Cardiac fibroblast (primary cell): ENCODE results near the gene KCNH1.

Experiments used
- DNase-seq, 2 donors: peaks; one replicate each; pipeline versions ENCODE4 v3.0.0 to v3.0.0-alpha.2; 2010; ENCODE audit warnings: low read depth in 2 of 2
- H3K4me3 ChIP-seq, 2 donors: replicated peaks in 1 of 2; 1 replicate in 1 of 2; 2 replicates in 1 of 2; pipeline ENCODE4 v1.5.1; 2011; ENCODE audit warnings: low read depth in 2 of 2, low read length in 2 of 2, mild to moderate bottlenecking in 2 of 2, moderate library complexity in 1 of 2
- TF ChIP-seq, protein P1 (sequence below): IDR thresholded peaks from one replicate; pipeline ENCODE4 v1.5.1; 2011; ENCODE audit warnings: low read depth, mild to moderate bottlenecking, low read length, inconsistent platforms

KCNH1 gene

DNA sequence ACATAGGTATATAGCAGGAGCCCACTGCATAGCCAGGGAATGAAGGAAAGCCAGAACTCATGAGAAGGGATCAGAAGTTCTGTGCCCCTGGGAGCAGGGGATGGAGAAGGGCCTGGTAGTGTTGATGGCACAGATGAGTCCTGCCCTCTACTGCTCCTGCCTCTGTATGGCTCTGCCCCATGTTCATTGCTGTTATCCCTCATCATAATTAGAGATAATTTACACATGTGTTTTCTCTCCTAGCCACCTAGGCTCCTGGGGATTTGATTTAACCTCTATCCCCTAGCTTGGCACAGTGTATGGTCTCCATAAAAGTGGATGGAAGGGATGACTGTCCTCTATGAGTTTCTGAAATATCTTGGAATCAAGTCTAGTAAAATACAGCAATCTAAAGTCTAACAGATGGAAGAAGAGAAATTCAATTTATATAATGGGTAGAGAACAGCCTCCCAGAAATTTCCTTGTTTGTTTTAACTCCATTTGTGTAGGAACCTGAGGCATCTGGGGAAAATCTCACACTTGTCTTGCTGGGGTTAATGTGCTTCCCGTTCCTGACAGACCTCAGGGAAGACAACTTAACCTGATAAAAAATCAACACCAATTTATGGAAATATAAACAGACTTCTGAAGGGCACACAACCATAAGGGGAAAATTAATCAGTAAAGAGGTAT, 411.4 kb downstream of the KCNH1 start:
- H3K4me3 ChIP-seq: no peak overlapping the region

DNA sequence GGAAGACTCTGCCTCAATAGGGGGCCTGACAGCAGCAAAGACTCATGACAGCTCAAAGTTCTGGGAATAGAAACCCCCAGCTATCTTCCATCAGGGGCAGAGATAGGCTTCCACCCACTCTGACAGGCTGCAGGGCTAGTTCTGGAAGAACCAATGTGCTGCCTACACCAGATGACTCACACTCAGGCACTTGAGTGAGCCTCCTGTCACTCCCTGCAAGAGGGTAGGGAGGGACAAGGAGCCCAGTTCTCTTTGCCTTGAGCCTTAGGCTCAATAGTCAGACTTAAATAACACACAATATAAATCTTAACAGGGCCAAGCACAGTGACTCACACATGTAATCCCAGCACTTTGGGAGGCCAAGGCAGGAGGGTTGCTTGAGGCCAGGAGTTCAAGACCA, 418.9 kb downstream of the KCNH1 start:
- DNase-seq: no peak
- no peak overlapping the region for H3K4me3 ChIP-seq
- TF ChIP-seq, protein P1, sequence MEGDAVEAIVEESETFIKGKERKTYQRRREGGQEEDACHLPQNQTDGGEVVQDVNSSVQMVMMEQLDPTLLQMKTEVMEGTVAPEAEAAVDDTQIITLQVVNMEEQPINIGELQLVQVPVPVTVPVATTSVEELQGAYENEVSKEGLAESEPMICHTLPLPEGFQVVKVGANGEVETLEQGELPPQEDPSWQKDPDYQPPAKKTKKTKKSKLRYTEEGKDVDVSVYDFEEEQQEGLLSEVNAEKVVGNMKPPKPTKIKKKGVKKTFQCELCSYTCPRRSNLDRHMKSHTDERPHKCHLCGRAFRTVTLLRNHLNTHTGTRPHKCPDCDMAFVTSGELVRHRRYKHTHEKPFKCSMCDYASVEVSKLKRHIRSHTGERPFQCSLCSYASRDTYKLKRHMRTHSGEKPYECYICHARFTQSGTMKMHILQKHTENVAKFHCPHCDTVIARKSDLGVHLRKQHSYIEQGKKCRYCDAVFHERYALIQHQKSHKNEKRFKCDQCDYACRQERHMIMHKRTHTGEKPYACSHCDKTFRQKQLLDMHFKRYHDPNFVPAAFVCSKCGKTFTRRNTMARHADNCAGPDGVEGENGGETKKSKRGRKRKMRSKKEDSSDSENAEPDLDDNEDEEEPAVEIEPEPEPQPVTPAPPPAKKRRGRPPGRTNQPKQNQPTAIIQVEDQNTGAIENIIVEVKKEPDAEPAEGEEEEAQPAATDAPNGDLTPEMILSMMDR: no peak

More for the DNA sequence above, 411.4 kb downstream of the KCNH1 start:
- DNase-seq: no peak
- TF ChIP-seq, protein P1: no peak

DNA sequence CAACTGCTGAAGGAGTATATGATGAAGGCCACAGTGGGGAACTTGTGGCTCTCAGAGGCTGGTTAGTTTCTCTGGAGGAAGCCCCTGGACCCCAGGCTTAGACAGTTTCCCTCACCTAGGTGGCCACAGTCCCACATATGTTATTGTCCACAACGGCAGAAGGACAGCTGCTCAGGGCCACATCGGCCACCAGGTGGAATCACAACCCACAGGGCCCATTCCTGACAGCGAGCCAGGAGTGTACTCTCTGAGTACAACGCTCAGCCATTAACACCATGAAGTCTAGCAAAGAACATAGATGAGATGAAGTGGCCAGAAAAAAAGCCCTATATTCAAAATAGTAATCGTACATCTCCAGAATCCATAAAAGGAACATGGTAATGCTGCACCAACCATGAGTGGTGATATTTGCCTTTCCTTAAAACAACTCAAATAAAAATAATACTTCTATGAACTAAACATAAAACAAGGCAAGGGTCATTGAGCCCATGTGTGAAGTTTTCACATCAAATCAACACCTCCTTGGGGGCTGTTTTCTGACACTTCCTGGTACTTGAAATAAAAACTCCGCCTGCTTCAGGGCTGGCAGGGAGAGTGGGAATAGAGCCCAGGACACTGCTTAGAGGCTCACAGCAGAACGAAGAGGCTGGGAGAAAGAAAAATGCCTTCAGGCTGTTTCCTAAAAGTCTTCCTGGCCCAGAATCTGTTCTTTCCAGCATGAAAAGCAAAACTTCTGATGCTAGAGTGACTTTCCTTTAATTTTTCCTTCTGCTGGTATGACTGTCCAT, 421.9 kb downstream of the KCNH1 start:
- H3K4me3 ChIP-seq: no peak overlapping the region
- TF ChIP-seq, protein P1: no peak
- no peak for DNase-seq

DNA sequence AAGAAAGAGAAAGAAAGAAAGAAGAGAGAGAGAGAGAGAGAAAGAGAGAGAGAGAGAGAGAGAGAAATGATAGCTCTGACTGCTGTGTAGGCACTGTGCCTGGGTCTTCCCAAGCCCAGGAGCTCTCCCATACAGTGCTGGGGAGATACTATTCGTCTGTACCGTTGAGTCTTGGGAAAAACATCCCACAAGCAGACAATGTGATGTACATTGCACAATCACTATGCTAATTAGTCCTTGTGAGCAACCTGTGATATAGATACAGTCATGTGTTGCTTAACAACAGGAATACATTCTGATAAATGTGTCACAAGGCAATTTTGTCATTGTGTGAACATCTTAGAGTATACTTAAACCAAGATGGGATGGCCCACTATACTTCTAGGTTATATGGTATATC, 424.2 kb downstream of the KCNH1 start:
- TF ChIP-seq, protein P1: no peak
- DNase-seq: no peak
- no peak overlapping the region for H3K4me3 ChIP-seq

DNA sequence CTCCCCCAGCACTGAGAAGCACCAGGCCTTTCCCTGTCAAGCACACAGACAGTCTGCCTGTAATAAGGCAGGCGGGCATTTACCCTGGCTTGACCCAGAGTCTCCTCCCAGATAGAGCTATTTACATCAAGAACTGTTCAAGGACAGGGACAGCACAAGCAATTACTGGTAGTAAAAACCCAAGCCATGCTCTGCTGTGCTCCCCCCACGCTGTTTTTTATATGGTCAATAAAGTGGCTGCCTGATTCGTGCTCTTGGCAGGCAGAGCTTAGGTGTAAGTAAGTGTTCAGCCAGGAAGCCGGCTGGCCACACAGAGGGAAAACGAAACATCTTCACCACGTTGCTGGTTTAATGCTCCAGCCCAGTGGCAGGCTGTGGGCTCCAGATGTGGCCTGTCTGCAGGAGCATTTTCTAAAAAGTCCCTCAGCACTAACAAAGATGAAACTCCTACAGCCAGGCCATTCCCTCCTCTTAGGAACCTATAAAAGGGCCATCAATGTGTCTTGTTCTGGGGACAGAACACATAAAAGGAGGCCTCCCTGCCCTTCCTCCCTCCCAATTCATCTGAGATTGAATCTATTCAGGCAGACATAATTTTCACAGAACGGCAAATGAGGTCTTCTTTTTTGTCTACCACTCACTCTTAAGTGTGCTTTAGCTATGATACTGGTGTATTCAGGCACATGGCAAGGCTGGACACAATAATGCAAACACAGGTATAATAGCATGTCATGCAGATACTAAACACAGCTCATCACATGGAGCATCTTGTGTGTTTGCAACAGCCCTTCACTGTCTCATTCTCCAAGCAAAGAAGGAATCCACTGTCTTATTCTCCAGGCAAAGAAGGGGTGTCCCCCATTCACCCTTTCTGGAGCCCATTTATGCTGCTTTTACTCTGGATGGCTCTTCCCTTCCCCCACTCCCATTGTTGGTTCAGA, 426.4 kb downstream of the KCNH1 start:
- TF ChIP-seq, protein P1: no peak
- DNase-seq: no peak
- no peak overlapping the region for H3K4me3 ChIP-seq

DNA sequence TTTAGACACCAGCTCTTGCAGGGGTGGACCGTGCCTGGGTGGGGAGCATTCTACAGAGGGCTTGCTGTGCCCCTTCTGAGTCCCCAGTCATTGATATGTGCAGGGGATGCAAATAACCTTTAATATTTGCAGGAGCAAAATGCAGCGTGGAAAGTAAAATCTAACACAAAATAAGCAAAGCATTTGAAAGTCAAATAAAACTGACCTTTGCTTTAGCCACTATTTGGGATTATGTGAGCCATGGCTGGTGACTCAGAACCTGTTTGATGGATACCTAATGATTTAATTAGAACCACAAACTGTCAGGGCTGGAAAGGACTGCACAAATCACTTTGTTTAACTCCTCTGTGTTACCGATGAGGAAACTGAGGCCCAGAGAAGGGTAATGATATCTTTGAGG, 427.7 kb downstream of the KCNH1 start:
- TF ChIP-seq, protein P1: no peak
- H3K4me3 ChIP-seq: no peak overlapping the region
- no peak for DNase-seq
